Type B pancreatic cell (in vitro differentiated cells): ENCODE data around the gene ZBTB11. TPM values are rescaled to one million over a fixed set of nuclear protein-coding genes. Genes with fewer than 3 reads are reported as not detected.
"Not testable (repeated sequence)": the region's sequence is repeated elsewhere in the genome, so short reads cannot be mapped to it uniquely, and the experiment has no call there.

Experiments used
- DNase-seq: peaks from one replicate; pipeline ENCODE4 v3.0.0; 2021; ENCODE audit warnings: mixed read lengths; ENCODE audit not compliant: unreplicated experiment; ENCODE audit errors: extremely low spot score
- H3K27ac Mint-ChIP-seq: 2 replicates; pipeline ENCODE4 v1.8.0; 2021; ENCODE audit warnings: mild to moderate bottlenecking, mixed read lengths
- H3K27me3 Mint-ChIP-seq: 2 replicates; pipeline ENCODE4 v1.8.0; 2021; ENCODE audit warnings: mixed read lengths
- H3K36me3 Mint-ChIP-seq: 2 replicates; pipeline ENCODE4 v1.8.0; 2021; ENCODE audit warnings: mixed read lengths
- H3K4me1 Mint-ChIP-seq: one replicate; pipeline ENCODE4 v1.8.0; 2021; ENCODE audit warnings: mixed read lengths; ENCODE audit not compliant: unreplicated experiment
- H3K4me3 Mint-ChIP-seq: 2 replicates; pipeline ENCODE4 v1.8.0; 2021; ENCODE audit warnings: mild to moderate bottlenecking, mixed read lengths
- H3K9me3 Mint-ChIP-seq: 2 replicates; pipeline ENCODE4 v1.8.0; 2021; ENCODE audit warnings: mixed read lengths
- total RNA-seq: library from RNA; stranded (reverse); gene quantifications from 2 replicates; pipeline ENCODE4 v1.2.1, GENCODE V29; 2021; ENCODE audit warnings: low replicate concordance
- TF ChIP-seq, protein P1 (sequence below): fragments of 200-600 bp; sonication (generic); conservative IDR thresholded peaks from 2 replicates; pipeline ENCODE4 v1.5.0; 2021; ENCODE audit warnings: antibody characterized with exemption, mild to moderate bottlenecking

ZBTB11 gene
- total RNA-seq, 1 donor from 2014 or later, result 18.4 TPM

DNA sequence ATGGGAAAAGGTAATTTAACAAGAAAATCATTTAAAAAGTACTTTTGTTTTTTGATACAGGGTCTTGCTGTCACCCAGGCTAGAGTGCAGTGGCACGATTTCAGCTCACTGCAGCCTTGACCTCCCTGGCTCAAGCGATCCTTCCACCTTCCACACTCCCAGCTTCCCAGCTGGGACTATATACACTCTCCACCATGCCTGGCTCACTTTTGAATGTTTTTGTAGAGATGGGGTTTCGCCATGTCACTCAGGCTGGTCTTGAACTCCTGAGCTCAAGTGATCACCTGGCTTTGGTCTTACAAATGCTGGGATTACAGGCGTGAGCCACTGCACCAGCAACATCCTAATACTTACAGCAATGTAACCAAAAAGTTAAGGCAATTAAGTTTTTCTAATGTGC, 3.5 kb upstream of the ZBTB11 start:
- H3K9me3 Mint-ChIP-seq, result no peaks in the 10 kb centered on the region
- H3K36me3 Mint-ChIP-seq, result peaks cover 28% of the 10 kb centered on the region
- DNase-seq, result no peak
- peak overlapping the region; percentile 22 for H3K27ac Mint-ChIP-seq
- H3K4me3 Mint-ChIP-seq, result no peak overlapping the region
- TF ChIP-seq, protein P1, sequence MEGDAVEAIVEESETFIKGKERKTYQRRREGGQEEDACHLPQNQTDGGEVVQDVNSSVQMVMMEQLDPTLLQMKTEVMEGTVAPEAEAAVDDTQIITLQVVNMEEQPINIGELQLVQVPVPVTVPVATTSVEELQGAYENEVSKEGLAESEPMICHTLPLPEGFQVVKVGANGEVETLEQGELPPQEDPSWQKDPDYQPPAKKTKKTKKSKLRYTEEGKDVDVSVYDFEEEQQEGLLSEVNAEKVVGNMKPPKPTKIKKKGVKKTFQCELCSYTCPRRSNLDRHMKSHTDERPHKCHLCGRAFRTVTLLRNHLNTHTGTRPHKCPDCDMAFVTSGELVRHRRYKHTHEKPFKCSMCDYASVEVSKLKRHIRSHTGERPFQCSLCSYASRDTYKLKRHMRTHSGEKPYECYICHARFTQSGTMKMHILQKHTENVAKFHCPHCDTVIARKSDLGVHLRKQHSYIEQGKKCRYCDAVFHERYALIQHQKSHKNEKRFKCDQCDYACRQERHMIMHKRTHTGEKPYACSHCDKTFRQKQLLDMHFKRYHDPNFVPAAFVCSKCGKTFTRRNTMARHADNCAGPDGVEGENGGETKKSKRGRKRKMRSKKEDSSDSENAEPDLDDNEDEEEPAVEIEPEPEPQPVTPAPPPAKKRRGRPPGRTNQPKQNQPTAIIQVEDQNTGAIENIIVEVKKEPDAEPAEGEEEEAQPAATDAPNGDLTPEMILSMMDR, result no peak
- peaks cover 3% of the 10 kb centered on the region for H3K27me3 Mint-ChIP-seq
- peaks cover 14% of the 10 kb centered on the region for H3K4me1 Mint-ChIP-seq

DNA sequence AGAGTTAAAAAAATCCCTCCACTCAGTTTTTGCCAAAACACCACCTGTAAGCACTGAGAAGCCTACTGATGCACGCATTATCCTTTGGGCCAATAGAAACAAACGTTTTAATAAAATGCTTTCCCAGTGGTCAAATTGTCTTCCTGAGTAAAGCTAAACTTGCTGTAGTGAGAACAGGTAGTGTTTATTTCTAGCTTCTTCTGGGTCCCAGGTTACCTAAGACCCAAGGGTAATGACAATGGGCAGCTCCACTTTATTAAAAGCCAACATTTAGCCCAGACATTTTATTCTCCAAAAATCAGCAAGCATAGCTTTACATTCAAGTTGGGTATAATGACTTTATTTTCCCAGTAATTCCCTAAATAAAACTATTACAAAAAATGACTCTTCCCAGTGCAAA, 1.9 kb upstream of the ZBTB11 start:
- H3K4me3 Mint-ChIP-seq, H3K27ac Mint-ChIP-seq, H3K27me3 Mint-ChIP-seq, H3K9me3 Mint-ChIP-seq, DNase-seq: not testable (repeated sequence)
- Mint-ChIP-seq H3K4me1 (peaks cover 17% of the 10 kb centered on the region), H3K36me3 (peaks cover 24% of the 10 kb centered on the region)

DNA sequence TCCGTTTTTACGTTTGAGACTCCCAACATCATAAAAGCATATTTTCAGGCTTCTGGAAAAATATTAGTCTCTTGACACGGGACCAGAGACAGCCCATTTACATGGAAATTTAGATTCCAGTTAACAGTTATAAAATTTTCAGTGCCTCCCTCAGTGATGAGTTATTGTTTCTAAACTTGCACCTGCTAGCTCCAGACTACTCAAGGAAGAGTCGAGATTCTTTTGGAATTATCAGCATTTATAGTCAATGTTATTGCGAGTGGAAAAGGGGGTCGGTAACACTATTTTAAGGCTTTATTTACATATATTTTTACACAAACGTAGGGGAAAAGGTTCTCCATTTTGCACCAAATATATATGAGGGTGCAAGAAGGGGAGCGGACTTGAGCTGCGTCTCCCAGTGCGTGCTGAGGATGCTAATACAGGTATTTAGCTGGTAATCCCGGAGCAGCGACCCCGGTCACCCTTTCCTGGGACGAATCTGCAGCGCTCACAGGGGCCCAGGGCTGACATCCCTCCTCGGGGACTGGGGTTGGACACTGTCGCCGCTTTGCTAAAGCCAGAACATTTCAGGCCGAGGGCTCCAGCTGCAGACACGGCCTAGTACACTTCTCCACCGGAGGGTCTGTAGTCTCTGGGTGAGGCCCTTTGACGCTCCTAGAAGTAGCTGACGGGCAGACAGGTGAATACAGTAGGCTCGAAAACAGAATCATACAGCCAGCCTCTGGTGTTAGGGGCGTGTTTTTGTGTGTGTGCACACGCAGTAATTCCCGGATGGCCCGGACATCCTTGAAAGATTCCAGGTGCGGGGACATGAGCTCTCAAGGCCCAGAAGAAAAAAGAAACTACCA, 729 bp upstream of the ZBTB11 start:
- H3K4me1 Mint-ChIP-seq, result peaks cover 25% of the 10 kb centered on the region
- H3K4me3 Mint-ChIP-seq, result peak overlapping the region; percentile 95
- H3K9me3 Mint-ChIP-seq, result no peaks in the 10 kb centered on the region
- peaks cover 3% of the 10 kb centered on the region for H3K27me3 Mint-ChIP-seq
- H3K36me3 Mint-ChIP-seq, result peaks cover 24% of the 10 kb centered on the region
- TF ChIP-seq, protein P1, result peak; percentile 14
- DNase-seq, result no peak
- H3K27ac Mint-ChIP-seq, result peak overlapping the region; percentile 98

DNA sequence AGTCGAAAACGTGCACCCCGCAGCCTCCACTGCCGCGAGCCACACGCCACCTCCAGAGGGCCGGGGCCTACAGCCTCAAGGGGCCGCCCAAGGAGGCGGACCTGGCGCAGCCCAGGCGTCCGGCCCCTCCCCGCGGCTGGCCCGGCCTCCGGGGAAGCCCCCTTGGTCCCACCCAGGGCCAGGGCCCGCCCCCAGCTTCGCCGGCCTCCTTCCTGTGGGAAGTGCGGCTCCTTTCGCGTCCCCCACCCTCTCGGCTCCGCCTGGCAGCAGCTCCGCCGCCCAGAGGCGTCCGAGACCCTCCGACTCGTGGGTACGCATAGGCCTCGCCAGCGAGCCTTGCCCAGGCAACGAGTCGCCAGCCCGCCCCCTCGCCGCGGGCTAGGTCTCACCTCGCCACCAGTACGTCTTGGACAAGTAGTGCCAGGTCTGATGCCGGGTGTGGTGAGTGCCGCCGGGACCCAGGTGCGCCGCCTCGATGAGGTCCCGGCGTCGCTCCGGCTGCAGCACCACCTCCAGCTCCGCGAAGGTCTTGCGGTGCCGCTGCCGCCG, 642 bp downstream of the ZBTB11 start:
- DNase-seq, result peak; percentile 94
- no peaks in the 10 kb centered on the region for H3K9me3 Mint-ChIP-seq
- peaks cover 22% of the 10 kb centered on the region for H3K36me3 Mint-ChIP-seq
- peak overlapping the region; percentile 95 for H3K4me3 Mint-ChIP-seq
- H3K4me1 Mint-ChIP-seq, result peaks cover 28% of the 10 kb centered on the region
- peaks cover 3% of the 10 kb centered on the region for H3K27me3 Mint-ChIP-seq
- TF ChIP-seq, protein P1, result peak; percentile 36
- H3K27ac Mint-ChIP-seq, result peak overlapping the region; percentile 98

DNA sequence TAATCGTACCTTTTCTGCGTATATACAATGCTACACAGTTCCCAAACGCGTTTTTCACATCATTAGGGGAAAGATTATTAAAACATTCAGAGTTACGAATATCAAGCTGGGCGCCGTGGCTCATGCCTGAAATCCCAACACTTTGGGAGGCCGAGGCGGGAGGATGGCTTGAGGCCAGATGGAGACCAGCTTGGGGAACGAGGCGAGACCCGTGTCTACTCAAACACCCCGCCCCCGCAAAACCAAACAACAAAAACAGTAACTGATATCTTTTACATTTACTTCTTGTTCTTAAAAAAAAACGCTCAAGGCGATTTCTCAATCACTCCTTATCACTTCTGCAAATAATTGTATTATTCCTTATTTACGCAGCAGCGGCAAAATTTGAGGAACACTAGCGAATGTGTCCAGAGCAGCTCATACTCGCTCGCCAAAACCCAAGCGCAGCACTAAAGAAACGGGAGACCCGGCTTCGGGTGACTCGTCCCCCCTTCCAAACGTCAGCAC, 1.2 kb downstream of the ZBTB11 start:
- peaks cover 20% of the 10 kb centered on the region for H3K36me3 Mint-ChIP-seq
- H3K4me3 Mint-ChIP-seq, result peak overlapping the region; percentile 95
- TF ChIP-seq, protein P1, result no peak
- peaks cover 3% of the 10 kb centered on the region for H3K27me3 Mint-ChIP-seq
- peak overlapping the region; percentile 98 for H3K27ac Mint-ChIP-seq
- peaks cover 28% of the 10 kb centered on the region for H3K4me1 Mint-ChIP-seq
- no peaks in the 10 kb centered on the region for H3K9me3 Mint-ChIP-seq
- no peak for DNase-seq

DNA sequence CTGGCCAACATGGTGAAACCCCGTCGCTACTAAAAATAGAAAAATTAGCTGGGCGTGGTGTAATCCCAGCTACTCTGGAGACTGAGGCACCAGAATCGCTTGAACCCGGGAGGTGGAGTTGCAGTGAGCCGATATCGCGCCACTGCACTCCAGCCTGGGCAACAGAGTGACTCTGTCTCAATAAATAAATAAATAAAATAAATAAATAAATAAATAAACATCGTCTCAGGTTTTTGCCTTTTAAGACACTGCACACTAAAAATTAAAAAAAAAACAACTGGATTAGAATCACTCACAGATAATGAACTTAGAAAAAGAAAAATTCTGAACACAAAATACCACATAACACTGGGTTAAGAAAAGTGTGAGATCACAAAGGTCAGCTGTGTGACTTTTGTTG, 2.4 kb downstream of the ZBTB11 start:
- Mint-ChIP-seq H3K4me1 (peaks cover 28% of the 10 kb centered on the region), H3K9me3 (no peaks in the 10 kb centered on the region), H3K36me3 (peaks cover 18% of the 10 kb centered on the region), H3K4me3 (peak overlapping the region; percentile 95), H3K27me3 (peaks cover 3% of the 10 kb centered on the region), H3K27ac (no peak overlapping the region)
- TF ChIP-seq, protein P1, result no peak
- DNase-seq, result no peak
